ENCODE results near the gene NAPB. TPM values are rescaled to one million over a fixed set of nuclear protein-coding genes. Genes with fewer than 3 reads are reported as not detected.

Gene NAPB
- total and polyA plus RNA-seq, 2 of the 8 experiments (the other 6 are each of a cell fraction or from before 2014, with no cell fraction given) = 6.2 to 12.3 TPM

DNA sequence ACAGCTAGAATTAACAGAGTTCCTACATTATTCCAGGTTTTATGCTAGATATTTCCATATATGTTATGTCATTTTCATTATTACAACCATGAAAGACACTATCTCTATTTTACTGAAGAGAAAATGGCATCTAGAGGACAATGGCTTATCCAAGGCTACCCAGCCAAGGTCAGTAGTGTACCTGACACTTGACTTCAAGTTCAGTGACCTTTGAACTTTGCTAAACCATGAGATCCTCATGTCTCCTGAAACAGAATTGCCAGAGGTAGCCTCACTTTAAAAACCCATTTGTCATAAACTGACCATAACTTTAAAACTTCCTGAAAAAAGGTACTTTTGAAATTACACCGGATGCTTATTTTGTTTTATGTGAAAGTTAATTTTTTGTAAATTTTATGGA is 14.4 kb downstream of the NAPB start:
- ChIA-PET POLR2A (ENCODE audit: partially characterized antibody) (interaction anchor here (1.2 kb wide), 1 partner anchor 15 kb away, joined by 3 read pairs; no protein-coding TSS in a partner anchor), CTCF (ENCODE audit: partially characterized antibody) (interaction anchor here (0.6 to 1.3 kb wide), 2 partner anchors 10 to 35 kb away, joined by 3 read pairs; no protein-coding TSS in a partner anchor)
- 90% methylated on average over 1 of the region's 1 CpG; no CpG with 5 or more reads in 1 of the 2 experiments for WGBS, 2 experiments (ENCODE audit: extremely low coverage in 1 of 2, insufficient coverage in 1 of 2, insufficient read length in 1 of 2, insufficient replicate concordance in 2 of 2, low coverage in 1 of 2, low lambda C conversion rate in 2 of 2, missing lambda C conversion rate in 1 of 2)
- peaks cover 8 to 89% of the 10 kb centered on the region in 2 experiments for H3K79me2 ChIP-seq (ENCODE audit: control insufficient read depth in 1 of 2, insufficient read depth in 2 of 2, low read length in 2 of 2)
- H3K27ac ChIP-seq (ENCODE audit: low read depth, low read length) = no peak overlapping the region
- H2BK120ac ChIP-seq (replicated peaks; ENCODE audit: low read depth, low read length) = no peak overlapping the region
- no peak overlapping the region for H3K18ac ChIP-seq (ENCODE audit: extremely low read depth, low read length)
- peaks cover 7% of the 10 kb centered on the region for H3K79me1 ChIP-seq (ENCODE audit: low read depth, low read length)
- H3K9ac ChIP-seq (replicated peaks in 1 of 4; ENCODE audit: extremely low read depth in 1 of 4, low read depth in 3 of 4, low read length in 3 of 4) = no peak overlapping the region
- H3K14ac ChIP-seq (ENCODE audit: insufficient read length) = no peak overlapping the region
- no peak overlapping the region for H4K5ac ChIP-seq (ENCODE audit: insufficient read length, low read depth, low read length)
- H2BK15ac ChIP-seq (ENCODE audit: low read length) = no peak overlapping the region
- H2BK12ac ChIP-seq (ENCODE audit: low read depth, low read length) = no peak overlapping the region
- H3K4me1 ChIP-seq (replicated peaks in 1 of 4; ENCODE audit: control insufficient read depth in 3 of 4, insufficient read depth in 4 of 4, low read length in 3 of 4) = peaks cover 0 to 5% (median 2%) of the 10 kb centered on the region in 4 experiments; a peak in 3 of 7 replicates
- no peak overlapping the region for H2BK5ac ChIP-seq (ENCODE audit: low read depth, low read length)
- H3K36me3 ChIP-seq (ENCODE audit: control insufficient read depth in 2 of 4, insufficient read depth in 4 of 4, low read length in 3 of 4) = peaks cover 0 to 5% (median 0%) of the 10 kb centered on the region in 4 experiments; a peak in 1 of 8 replicates
- H4K8ac ChIP-seq (ENCODE audit: extremely low read depth, insufficient read depth, low read length) = no peak overlapping the region
- H2AFZ ChIP-seq (ENCODE audit: low read length) = no peak overlapping the region
- no peaks in the 10 kb centered on the region for H3K27me3 ChIP-seq (replicated peaks in 1 of 4; ENCODE audit: control insufficient read depth in 3 of 4, extremely low read depth in 1 of 4, insufficient read depth in 3 of 4, low read length in 3 of 4)
- FAIRE-seq (no peak), DNase-seq (ENCODE audit: low read depth in 1 of 2, low spot score in 2 of 2) (no peak)
- no peak overlapping the region for H3K4ac ChIP-seq (replicated peaks; ENCODE audit: insufficient read length, low read depth, low read length)
- no peak overlapping the region for H2BK20ac ChIP-seq (ENCODE audit: low read length)
- H4K91ac ChIP-seq (replicated peaks; ENCODE audit: insufficient read length, low read length) = no peak overlapping the region
- H3K23me2 ChIP-seq (ENCODE audit: low read depth, low read length) = no peaks in the 10 kb centered on the region
- no peaks in the 10 kb centered on the region for H3K9me3 ChIP-seq (ENCODE audit: insufficient read depth in 2 of 2, low read depth in 1 of 2, low read length in 1 of 2)
- H3K4me3 ChIP-seq (ENCODE audit: extremely low read depth in 1 of 4, insufficient read depth in 2 of 4, low read depth in 3 of 4, low read length in 4 of 4) = no peak overlapping the region
- H3K23ac ChIP-seq (ENCODE audit: insufficient read length) = no peak overlapping the region
- H4K20me1 ChIP-seq (replicated peaks in 1 of 2; ENCODE audit: control insufficient read depth in 1 of 2, insufficient read depth in 2 of 2, low read length in 2 of 2) = peaks cover 3 to 16% of the 10 kb centered on the region in 2 experiments
- no peak overlapping the region for H3K4me2 ChIP-seq (ENCODE audit: insufficient read depth in 1 of 2, low read depth in 2 of 2, low read length in 2 of 2)
- no peak overlapping the region for H3K56ac ChIP-seq (replicated peaks; ENCODE audit: insufficient read length, low read depth, low read length)
- no peak overlapping the region for H2AK5ac ChIP-seq (ENCODE audit: low read depth, low read length)
- no peak for TF ChIP-seq HDAC2 (IDR thresholded peaks at IDR 0.05; ENCODE audit: borderline replicate concordance in 1 of 2, low read depth in 2 of 2, low read length in 2 of 2)
- TF ChIP-seq BRCA1 (IDR thresholded peaks at IDR 0.05; ENCODE audit: low read depth, low read length) = no peak
- TF ChIP-seq KDM4A (IDR thresholded peaks at IDR 0.05; ENCODE audit: low read depth, low read length, severe bottlenecking) = no peak
- no peak for TF ChIP-seq RXRA (IDR thresholded peaks at IDR 0.05; ENCODE audit: insufficient read depth, low read depth, low read length)
- TF ChIP-seq SAP30 (IDR thresholded peaks at IDR 0.05; ENCODE audit: insufficient read depth, insufficient replicate concordance, low read length) = no peak
- TF ChIP-seq, protein P1, sequence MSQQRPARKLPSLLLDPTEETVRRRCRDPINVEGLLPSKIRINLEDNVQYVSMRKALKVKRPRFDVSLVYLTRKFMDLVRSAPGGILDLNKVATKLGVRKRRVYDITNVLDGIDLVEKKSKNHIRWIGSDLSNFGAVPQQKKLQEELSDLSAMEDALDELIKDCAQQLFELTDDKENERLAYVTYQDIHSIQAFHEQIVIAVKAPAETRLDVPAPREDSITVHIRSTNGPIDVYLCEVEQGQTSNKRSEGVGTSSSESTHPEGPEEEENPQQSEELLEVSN (IDR thresholded peaks at IDR 0.05) = no peak
- no peak for TF ChIP-seq POU5F1 (IDR thresholded peaks at IDR 0.05; ENCODE audit: low read depth, low read length)
- TF ChIP-seq CBX5 (IDR thresholded peaks at IDR 0.05; ENCODE audit: low read depth, low read length) = no peak
- no peak for TF ChIP-seq ZNF274 (IDR thresholded peaks at IDR 0.05; ENCODE audit: borderline replicate concordance, extremely low read depth, low read length)
- no peak for TF ChIP-seq ATF3 (IDR thresholded peaks at IDR 0.05; ENCODE audit: insufficient read depth, low read depth, low read length)
- TF ChIP-seq SIN3A (conservative IDR thresholded peaks at IDR 0.05 in 1 of 2, IDR thresholded peaks at IDR 0.05 in 1 of 2; ENCODE audit: low read depth in 1 of 2, low read length in 2 of 2) = no peak
- TF ChIP-seq BACH1 (IDR thresholded peaks at IDR 0.05; ENCODE audit: low read length) = no peak
